ENCODE results near the gene ARHGEF25.
"Not testable (repeated sequence)": the region's sequence is repeated elsewhere in the genome, so short reads cannot be mapped to it uniquely, and the experiment has no call there.

The ARHGEF25 gene

DNA sequence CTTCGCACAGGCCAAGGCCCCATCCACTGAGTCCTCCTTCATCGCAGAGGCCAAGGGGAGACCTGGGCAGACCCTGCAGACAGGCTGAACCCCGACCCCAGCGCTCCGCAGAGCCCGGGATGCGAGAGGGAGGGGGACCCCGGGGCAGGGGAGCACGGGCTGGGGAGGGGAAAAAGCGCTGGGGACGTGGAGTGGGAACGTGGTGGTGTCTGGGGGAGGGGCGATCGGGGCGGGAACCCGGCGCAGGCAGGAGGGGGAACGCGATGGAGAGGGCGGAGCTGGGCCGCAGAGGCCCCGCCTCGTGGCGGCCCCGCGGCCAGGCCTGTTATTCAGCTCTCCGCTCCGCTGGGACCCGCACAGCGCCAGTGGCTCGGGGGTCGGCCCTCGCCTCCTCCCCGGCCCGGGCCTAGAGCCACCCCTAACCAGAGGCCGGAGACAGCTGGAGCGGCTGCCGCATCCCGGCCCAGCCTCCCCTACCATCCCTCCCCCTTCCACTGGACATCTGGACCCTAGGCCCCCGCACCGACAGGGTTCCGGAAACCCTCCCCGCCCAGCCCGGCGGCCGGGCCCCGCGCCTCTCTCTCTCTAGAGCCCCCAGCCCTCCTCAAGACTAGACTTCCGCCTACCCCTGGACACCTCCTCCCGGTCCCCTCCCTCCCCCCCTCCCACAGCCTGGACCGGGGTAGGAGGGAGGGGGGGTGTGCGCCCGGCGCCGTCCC, at the start of gene ARHGEF25:
Gene ARHGEF25, plus strand, starts transcription at position 328 of the 719 bp plus-strand sequence. CDS start 460 bp downstream, outside the sequence.
- peak; percentile 83 for DNase-seq

DNA sequence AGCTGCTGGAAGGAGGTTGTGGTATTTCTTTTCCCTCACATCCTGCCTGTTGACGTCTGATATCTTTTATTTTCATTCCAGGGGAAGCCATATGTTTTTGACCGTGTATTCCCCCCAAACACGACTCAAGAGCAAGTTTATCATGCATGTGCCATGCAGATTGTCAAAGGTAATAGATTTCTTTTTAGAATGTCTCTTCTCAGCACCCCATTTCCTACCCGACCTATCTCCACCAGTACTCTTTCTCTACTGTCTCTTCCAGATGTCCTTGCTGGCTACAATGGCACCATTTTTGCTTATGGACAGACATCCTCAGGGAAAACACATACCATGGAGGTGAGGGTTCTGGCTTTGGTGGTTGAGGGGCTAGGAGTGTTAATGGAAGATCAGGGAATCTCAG, 47.9 kb upstream of the ARHGEF25 start:
- DNase-seq: no peak

DNA sequence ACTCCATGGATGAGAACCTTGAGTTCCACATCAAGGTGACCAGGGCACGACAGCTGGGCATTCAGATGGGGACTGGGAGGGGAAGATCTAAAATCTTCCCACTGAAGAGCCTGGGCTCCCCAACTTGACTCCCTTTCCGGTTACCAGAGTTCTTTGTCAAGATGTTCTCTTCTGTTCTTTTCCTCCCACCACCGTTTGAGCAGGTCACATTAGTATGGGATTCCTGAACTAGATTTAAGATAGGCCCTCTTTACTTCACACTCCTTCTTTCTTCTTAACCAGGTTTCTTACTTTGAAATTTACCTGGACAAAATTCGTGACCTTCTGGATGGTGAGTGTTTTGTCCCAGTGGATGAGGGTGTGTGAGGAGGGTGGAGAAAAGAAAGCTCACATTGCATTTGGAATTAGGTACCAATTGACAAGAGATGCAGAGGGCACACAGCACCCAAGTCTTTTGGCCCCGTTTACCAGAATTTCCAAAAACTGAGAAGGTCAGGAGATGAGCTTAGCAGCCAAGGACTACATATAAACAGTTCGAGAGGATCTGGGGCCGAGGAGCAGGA, 47.0 kb upstream of the ARHGEF25 start:
- no peak for DNase-seq

DNA sequence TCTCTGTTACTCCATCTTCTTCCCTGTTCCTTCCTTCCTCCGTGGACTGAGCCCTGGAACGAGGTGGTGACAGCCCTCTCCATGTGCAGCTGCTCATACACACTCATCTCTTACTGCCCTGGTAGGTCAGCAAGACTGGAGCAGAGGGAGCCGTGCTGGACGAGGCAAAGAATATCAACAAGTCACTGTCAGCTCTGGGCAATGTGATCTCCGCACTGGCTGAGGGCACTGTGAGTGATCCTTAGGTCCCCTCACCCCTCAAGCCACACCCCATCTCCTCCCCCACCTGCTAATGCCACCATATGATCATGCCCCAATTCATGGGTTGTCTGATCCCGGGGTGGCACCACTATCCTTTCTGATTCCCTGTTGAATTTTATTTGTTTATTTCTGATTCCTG, 42.4 kb upstream of the ARHGEF25 start:
- DNase-seq: no peak

DNA sequence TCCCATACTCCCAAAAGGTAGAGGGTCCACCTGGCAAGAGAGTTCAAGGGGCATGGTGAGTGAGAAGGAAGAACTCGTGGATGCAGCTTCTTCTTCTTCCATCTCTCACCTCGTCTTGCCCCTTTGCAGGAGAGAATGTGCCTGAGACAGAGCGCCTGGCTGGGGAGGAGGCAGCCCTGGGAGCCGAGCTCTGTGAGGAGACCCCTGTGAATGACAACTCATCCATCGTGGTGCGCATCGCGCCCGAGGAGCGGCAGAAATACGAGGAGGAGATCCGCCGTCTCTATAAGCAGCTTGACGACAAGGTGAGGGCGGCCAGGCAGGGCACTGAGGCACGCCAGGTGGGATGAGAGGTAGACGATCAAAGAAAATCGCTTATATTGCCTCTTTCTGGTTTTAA, 41.4 kb upstream of the ARHGEF25 start:
- DNase-seq: no peak

DNA sequence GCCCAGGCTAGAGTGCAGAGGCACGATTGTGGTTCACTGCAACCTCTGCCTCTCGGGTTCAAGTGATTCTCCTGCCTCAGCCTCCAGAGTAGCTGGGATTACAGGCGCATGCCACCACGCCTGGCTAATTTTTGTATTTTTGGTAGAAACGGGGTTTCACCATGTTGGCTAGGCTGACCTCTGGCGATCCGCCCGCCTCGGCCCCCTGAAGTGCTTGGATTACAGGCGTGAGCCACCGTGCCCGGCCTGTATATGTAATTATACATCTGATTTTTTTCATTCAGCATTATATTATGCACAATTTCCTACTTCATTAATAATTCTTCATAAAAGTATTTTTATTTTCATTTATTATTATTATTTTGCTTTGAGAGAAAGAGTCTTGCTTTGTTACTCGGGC, 40.8 kb upstream of the ARHGEF25 start:
- not testable (repeated sequence) for DNase-seq

DNA sequence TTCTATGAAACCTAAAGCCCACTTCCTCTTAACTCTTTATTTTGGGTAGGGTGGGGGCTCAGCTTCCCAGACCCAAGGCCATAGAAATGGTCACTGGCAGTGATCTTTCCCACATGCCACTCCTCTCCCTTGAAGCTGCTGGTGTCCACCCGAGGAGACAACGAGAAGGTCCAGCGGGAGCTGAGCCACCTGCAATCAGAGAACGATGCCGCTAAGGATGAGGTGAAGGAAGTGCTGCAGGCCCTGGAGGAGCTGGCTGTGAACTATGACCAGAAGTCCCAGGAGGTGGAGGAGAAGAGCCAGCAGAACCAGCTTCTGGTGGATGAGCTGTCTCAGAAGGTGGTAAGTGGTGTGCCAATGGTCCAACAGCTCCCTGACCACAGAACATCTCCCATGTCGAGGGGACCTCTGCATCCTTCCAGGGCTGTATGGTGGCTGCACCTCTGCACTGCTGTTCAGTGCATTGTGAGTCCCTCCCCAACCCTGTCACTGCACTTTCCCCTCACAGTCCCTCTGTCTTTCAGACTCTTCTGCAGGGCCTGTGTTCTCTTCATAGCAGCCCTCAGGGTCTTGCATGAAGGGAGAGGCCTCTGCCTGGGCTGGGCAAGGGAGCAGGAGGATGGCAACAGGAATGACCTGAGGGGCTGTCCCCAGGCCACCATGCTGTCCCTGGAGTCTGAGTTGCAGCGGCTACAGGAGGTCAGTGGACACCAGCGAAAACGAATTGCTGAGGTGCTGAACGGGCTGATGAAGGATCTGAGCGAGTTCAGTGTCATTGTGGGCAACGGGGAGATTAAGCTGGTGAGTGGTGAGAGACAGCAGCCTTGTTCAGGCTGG, 39.1 kb upstream of the ARHGEF25 start:
- no peak for DNase-seq

- no peak for DNase-seq
Observed at GRCh38 chr12:57574795-57575194, 36.4 kb upstream of the ARHGEF25 start.

DNA sequence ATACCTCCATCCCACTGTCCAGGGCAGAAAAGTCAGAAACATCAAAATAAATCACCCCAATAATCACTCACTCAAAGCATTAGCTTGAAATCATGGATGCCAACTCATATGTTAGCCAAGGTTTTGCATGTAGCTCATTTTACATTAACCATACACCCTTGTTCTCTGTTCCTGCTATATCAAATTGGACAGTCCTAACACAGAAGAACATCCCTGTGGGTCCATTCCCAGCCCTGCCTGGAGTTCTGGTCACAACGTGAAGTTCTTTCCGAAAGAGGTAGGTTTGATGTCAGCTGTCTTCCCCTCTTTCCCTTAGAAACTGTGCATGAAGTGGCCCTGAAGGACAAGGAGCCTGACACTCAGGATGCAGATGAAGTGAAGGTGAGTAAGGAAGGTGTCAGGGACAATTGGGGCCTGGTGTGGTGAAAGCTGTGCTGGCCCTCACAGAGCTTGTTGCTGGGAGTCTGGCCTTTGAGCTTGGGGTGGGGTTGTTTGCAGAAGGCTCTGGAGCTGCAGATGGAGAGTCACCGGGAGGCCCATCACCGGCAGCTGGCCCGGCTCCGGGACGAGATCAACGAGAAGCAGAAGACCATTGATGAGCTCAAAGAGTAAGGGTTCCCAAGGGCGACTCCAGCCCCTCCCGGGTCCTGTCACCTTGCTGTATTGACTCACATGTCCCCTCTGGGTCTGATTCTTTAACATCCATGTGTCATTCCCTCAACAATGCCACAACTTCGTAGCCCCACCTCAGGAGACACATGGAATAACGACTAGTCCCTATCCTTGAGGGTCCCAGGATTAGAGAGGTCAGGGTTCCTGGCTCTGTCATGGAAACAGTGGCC, 35.2 kb upstream of the ARHGEF25 start:
- no peak for DNase-seq

GRCh38 chr12:57576613-57577160, 34.5 kb upstream of the ARHGEF25 start:
- DNase-seq: no peak

GRCh38 chr12:57577981-57578758, 33.1 kb upstream of the ARHGEF25 start:
- no peak for DNase-seq

DNA sequence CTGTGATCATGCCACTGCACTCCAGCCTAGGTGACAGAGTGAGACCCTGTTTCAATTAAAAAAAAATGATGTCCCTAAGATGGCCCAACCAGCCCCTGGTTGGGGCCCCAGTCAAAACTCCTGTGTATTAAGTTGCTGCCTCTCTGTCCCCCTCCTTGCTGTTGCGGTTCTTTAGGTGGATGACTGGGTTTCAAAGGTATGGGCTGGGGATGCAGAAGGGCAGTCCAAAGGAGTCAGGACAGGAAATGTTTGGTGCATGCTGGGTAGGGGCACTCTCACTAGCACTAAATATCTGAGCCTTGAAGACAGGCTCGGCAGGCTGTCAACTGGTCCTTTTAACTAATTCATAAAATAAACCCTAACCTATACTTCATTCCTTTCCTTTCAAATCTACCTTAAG, 32.2 kb upstream of the ARHGEF25 start:
- DNase-seq: no peak

DNA sequence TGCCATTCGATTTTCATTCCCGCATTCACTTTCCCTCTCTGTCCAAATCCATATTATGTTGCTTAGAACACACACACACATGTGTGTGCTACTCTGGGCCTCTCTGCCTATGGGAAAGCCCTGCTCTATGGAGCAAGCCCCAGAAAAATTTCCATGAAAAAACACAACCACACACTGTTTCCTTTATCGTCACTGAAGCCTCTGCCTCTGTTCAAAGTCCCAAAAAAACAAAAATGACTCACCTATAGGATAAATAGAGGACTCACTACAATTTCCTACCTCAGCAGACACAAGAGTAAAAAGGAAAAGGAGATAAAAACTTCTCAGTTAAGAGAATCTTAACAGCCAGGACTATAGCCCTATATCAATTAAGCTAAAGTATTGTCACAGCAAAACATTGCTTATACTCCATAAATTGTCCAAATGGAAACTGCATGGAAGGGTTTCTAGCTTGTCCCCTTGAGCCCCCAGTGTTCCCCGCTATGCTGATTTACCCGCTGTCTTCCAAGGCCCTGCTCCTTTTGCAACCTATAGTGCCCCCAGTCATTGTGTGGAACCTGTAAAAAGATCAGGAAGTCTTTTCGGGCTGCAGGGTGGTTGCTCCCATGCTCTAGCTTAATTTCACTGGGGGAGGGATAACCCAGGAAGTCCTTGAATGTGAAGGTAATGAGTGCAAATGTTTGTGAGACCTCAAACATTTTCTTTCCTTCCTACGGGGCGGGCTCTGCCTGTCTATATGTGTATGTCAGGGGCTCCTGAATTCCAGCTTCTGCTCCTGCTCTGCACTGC, 31.4 kb upstream of the ARHGEF25 start:
- DNase-seq: no peak

- DNase-seq: no peak
Observed at GRCh38 chr12:57580466-57580795, 30.8 kb upstream of the ARHGEF25 start.

- no peak for DNase-seq
Observed at GRCh38 chr12:57581802-57582201, 29.4 kb upstream of the ARHGEF25 start.

DNA sequence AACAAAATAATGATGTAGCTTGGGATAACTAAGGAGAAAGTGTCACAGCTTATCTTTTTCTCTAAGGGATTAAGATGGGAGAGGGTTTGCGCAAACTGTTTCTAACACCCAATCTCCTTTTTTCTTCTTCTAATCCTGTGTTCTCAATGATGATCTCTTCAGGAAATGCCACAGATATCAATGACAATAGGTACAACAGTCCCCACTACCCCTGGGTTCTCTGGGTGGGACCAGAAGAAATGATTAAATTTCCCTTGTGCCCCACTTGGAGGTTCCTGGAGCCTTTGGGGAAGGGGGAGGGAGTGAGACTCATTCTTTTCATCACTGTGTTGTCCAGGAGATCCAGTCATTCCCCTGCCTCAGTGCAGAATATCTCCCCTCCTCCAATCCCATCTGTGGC, 28.8 kb upstream of the ARHGEF25 start:
- no peak for DNase-seq

DNA sequence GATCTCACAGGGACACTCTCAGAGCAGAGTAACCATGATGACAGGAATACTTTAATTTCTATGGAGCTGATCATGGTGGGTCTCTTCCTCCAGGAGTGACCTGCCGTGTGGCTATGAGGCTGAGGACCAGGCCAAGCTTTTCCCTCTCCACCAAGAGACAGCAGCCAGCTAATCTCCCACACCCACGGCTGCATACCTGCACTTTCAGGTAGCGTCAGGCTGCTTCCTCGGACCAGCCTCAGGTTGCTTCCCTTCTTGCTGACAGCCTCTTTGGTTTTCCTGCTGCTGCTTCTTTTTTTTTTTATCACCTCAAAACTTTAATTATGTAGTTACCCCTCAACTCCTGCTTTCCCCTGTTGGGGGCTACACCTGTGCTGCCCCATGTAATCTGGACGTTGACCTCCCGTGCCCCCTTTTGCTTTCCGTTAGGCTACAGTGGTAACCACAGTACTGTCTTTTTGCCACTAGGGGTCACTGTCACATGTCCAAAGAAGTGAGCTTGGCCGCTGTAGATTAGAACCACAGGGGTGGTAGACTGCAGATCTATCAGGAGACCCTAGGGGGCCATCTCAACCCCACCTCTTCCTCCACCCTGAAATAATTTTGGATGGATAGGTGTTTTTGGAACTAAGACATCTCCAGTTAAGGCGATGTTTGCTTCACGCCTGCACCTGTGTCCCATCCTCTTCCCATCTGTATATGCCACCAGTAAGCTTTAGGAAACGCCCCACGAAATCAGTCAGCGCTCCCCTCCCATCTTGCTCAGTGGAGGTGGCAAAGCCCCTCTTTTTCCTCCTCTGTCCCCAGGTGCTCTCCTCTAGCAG, 28.0 kb upstream of the ARHGEF25 start:
- DNase-seq: peak; percentile 74

GRCh38 chr12:57584050-57584449, 27.2 kb upstream of the ARHGEF25 start:
- DNase-seq: no peak

DNA sequence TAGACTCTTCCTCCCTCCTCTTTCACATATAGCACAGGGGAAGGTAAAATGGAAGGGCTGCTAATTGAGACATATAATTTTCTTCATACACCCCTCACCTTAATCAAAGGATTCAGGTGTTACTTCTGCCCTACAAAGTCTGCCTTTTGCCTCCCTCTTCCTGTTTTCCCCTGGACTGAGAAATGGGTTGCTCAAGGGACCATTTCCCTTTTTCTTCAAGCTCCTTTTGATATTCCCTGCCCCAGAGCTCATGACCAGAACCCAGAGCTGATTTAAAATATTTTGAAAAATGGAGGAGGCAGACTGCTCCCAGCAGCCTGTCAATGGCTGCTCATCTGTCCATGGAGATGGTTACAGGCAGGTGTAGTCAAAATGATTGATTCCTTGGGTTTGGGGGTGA, 26.5 kb upstream of the ARHGEF25 start:
- DNase-seq: no peak

DNA sequence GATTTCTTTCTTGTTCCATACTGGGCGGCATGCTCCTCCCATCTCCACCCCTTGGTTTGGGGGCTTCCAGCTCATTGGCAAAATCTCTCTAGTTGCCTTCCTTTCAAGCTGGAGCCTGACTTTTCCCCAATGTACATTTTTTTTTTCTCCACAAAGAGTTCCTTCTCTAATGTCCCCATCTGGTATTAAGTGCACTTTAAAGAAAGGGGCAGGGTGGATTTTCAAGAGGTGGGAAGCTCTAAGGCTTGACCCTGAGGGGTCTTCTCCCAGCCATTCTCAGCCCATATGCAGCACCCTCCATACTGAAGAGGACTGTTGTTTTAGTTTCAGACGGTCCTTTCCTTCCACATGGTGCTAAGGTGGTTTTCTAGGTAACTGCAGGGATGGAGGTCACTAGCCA, 26.1 kb upstream of the ARHGEF25 start:
- no peak for DNase-seq
